Body of pancreas (tissue), 4 donors: ENCODE results near the gene MLPH. TPM values are rescaled to one million over a fixed set of nuclear protein-coding genes. Genes with fewer than 3 reads are reported as not detected.

Experiments
- ATAC-seq: fragments of 150-250 bp; one replicate; pipeline ENCODE4 v1.9.1; 2016
- DNase-seq, 4 donors: peaks; one replicate each; pipeline ENCODE4 v3.0.0-alpha.2; 2019
- H3K27ac ChIP-seq, 4 donors: fragments of 200-600 bp; sonication (generic); 1 replicate in 3 of 4; 2 replicates in 1 of 4; pipeline versions ENCODE4 v1.5.1 to v1.6.1; 2016 to 2019; ENCODE audit warnings: mild to moderate bottlenecking in 1 of 4, mixed read lengths in 1 of 4, moderate library complexity in 1 of 4
- H3K27me3 ChIP-seq, 2 donors: fragments of 200-600 bp; sonication (generic); one replicate each; pipeline ENCODE4 v1.6.0; 2016; ENCODE audit warnings: mild to moderate bottlenecking in 1 of 2
- H3K36me3 ChIP-seq, 2 donors: fragments of 200-600 bp; sonication (generic); replicated peaks in 1 of 2; 2 replicates each; pipeline ENCODE4 v1.5.1; 2016; ENCODE audit warnings: low read depth in 2 of 2; ENCODE audit not compliant: insufficient read depth in 1 of 2
- H3K4me1 ChIP-seq: fragments of 200-600 bp; sonication (generic); one replicate; pipeline ENCODE4 v1.6.0; 2016
- H3K4me3 ChIP-seq, 2 donors: fragments of 200-600 bp; sonication (generic); 1 replicate in 1 of 2; 2 replicates in 1 of 2; pipeline ENCODE4 v1.5.1; 2016 to 2019
- H3K9me3 ChIP-seq, 3 donors: fragments of 200-600 bp; sonication (generic); 1 replicate in 2 of 3; 2 replicates in 1 of 3; pipeline ENCODE4 v1.5.1; 2016
- CTCF ChIP-seq, 7 experiments: fragments of 450-650 bp in 4 of 7; fragments of 200-600 bp in 3 of 7; sonication (generic) in 3 of 7; IDR thresholded peaks; one replicate each; pipeline ENCODE4 v1.5.1; 2016 to 2019; ENCODE audit warnings: antibody characterized with exemption in 7 of 7
- POLR2A ChIP-seq, 3 donors: fragments of 450-650 bp; IDR thresholded peaks; one replicate each; pipeline ENCODE4 v1.6.1; 2016; ENCODE audit warnings: antibody characterized with exemption in 3 of 3, mild to moderate bottlenecking in 2 of 3
- WGBS, 2 donors: methylation state at CpG; one replicate each; pipeline ENCODE4 v1.1.5; 2017; 5-methylcytosine and 5-hydroxymethylcytosine counted together
- intact Hi-C: fragments of 100-400 bp; cut with DNase I; formaldehyde crosslinking; loops from one replicate; pipeline ENCODE4 v1.15.1; 2023
- total RNA-seq, 2 donors: library from RNA; depleted of rRNA; stranded (reverse); fragments of >200 nt; gene quantifications; one replicate each; pipeline ENCODE4 v1.1.0, GENCODE V29; 2016

The MLPH gene
- total RNA-seq, 2 donors from 2014 or later, result 30.3 to 64.3 TPM

DNA sequence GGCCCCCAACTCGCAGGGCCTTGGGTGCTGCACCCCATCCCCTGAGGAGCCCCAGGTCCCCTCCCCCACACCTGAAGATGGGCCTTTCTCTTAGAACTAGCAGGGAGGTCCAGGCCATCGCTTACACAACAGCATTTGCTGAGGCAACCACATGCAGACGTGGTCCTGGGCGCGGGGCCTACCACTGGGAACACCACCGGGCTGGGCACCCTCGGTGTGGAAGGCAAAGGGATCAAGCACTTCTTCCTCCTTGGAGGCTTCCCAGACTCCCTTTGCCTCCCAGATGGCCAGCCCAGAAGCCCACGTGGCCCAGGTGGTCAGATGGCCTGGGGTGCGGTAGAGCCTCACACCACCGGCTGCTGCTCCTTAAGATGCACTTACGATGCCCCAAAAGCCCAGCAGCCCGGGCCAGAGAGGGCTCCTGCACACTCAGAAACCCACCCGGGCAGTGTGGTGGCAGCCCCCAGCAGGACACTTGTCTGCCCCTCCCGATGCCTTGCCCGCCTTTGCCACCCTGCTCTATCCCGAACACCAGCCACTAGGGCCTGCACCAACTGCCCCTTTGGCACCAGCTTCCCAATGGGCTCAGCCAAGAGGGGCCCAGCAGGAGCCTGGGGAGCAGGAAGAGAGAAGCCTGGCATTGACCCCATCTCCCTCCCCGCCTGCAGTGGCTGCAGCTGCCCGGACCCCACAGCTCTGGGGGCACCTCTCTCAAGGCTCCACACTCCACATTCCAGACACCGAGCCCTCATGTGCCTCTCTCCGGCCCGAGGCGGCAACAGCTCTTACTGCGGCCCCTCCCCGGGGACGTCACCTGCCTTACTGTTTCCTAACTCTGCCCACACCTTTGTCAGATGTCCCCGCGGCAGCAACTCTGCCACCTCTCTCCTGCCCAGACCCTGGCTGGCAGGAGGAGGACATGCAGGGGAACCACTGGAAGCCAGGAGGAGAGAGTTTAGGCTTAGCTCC is 13.9 kb upstream of the MLPH start:
- Histone ChIP-seq H3K36me3 (no peaks in the 10 kb centered on the region), H3K4me1 (peaks cover 23% of the 10 kb centered on the region), H3K27ac (no peak overlapping the region), H3K27me3 (no peaks in the 10 kb centered on the region), H3K9me3 (no peaks in the 10 kb centered on the region), H3K4me3 (no peak overlapping the region)
- ATAC-seq, result no peak
- no peak for DNase-seq
- WGBS, 2 donors, result 90% methylated on average over 16 to 23 of the region's 27 CpGs
- TF ChIP-seq POLR2A (IDR thresholded peaks at IDR 0.05) (no peak), CTCF (IDR thresholded peaks at IDR 0.05) (no peak)
- intact Hi-C loops, result loop anchor here (5.0 kb wide), 1 partner anchor 99 kb away; no protein-coding TSS in a partner anchor

GRCh38 chr2:237473878-237474441 is 13.1 kb upstream of the MLPH start:
- Histone ChIP-seq H3K4me3 (no peak overlapping the region), H3K27me3 (no peaks in the 10 kb centered on the region), H3K9me3 (no peaks in the 10 kb centered on the region), H3K4me1 (peaks cover 23% of the 10 kb centered on the region), H3K27ac (peak overlapping the region in 1 of 4 donors; percentile 91), H3K36me3 (no peaks in the 10 kb centered on the region)
- intact Hi-C loops, result loop anchor here (5.0 kb wide), 1 partner anchor 98 kb away; no protein-coding TSS in a partner anchor
- WGBS, 2 donors, result 66 to 78% methylated on average over 9 to 11 of the region's 11 CpGs
- DNase-seq, result peak in 1 of 4 donors; percentile 56
- no peak for ATAC-seq
- TF ChIP-seq POLR2A (IDR thresholded peaks at IDR 0.05) (no peak), CTCF (IDR thresholded peaks at IDR 0.05) (no peak)

DNA sequence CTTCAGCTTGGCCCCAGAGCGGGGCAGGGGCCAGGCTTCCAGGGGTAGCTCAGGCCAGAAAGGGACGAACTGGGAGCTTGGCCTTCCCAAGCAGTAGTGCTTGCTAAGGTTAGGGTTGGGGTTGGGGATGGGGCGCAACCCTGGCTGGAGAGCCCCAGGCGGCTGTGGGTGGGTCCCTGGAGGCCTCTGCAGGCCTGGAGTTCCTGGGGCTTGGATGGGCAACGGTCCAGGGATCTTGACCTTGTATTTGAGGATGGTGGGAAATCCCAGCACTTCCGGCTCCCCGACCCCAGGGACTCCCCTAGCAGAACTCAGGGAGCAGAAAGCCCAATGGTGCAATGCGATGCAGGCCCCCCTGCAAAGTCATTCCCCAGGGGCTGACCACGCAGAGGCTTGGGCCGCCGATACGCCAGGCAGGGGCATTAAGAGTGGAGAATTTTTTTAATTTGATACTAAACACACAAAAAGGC is 12.6 kb upstream of the MLPH start:
- ATAC-seq, result no peak
- Histone ChIP-seq H3K27me3 (no peaks in the 10 kb centered on the region), H3K9me3 (no peaks in the 10 kb centered on the region), H3K4me1 (peaks cover 27% of the 10 kb centered on the region), H3K27ac (peak overlapping the region; percentile 84 to 91 (median 86)), H3K4me3 (no peak overlapping the region), H3K36me3 (no peaks in the 10 kb centered on the region)
- no peak for TF ChIP-seq CTCF (IDR thresholded peaks at IDR 0.05)
- no peak for TF ChIP-seq POLR2A (IDR thresholded peaks at IDR 0.05)
- intact Hi-C loops, result loop anchor here (5.0 kb wide), 1 partner anchor 98 kb away; no protein-coding TSS in a partner anchor
- DNase-seq, result peak; percentile 35 to 44 (median 43)
- WGBS, 2 donors, result 67 to 77% methylated on average over 8 to 12 of the region's 12 CpGs

GRCh38 chr2:237474931-237475703 is 11.9 kb upstream of the MLPH start:
- H3K4me3 ChIP-seq, result peak overlapping the region; percentile 57 to 59
- intact Hi-C loops, result loop anchor here (5.0 kb wide), 1 partner anchor 97 kb away; no protein-coding TSS in a partner anchor
- ATAC-seq, result peak; percentile 88
- no peaks in the 10 kb centered on the region for H3K27me3 ChIP-seq
- DNase-seq, result peak; percentile 80 to 87 (median 85)
- peak overlapping the region; percentile 84 to 91 (median 86) for H3K27ac ChIP-seq
- WGBS, 2 donors, result 2 to 7% methylated on average over 14 to 74 of the region's 79 CpGs
- no peaks in the 10 kb centered on the region for H3K36me3 ChIP-seq
- peaks cover 33% of the 10 kb centered on the region for H3K4me1 ChIP-seq
- no peaks in the 10 kb centered on the region for H3K9me3 ChIP-seq
- peak; percentile 75 to 94 (median 81) for TF ChIP-seq CTCF (IDR thresholded peaks at IDR 0.05)
- peak; percentile 26 to 55 (median 54) for TF ChIP-seq POLR2A (IDR thresholded peaks at IDR 0.05)
